Activated T-cell treated with anti-CD3 and anti-CD28 coated beads, Interleukin-2, amount 50 U/mL, for 1 hour (primary cell): ENCODE results near the gene EML5.
"Not testable (repeated sequence)": the region's sequence is repeated elsewhere in the genome, so short reads cannot be mapped to it uniquely, and the experiment has no call there.

Experiments
- DNase-seq: peaks from one replicate; pipeline ENCODE4 v3.0.0-alpha.2; 2020

The EML5 gene

GRCh38 chr14:88799522-88799921, 6.8 kb upstream of the EML5 start:
- no peak for DNase-seq

- DNase-seq, result no peak
Observed at GRCh38 chr14:88798156-88798555, 5.4 kb upstream of the EML5 start.

- peak; percentile 20 for DNase-seq
Observed at GRCh38 chr14:88793259-88793625, 489 bp upstream of the EML5 start.

- DNase-seq, result peak; percentile 25
Observed at GRCh38 chr14:88791629-88792472, 902 bp downstream of the EML5 start.

DNA sequence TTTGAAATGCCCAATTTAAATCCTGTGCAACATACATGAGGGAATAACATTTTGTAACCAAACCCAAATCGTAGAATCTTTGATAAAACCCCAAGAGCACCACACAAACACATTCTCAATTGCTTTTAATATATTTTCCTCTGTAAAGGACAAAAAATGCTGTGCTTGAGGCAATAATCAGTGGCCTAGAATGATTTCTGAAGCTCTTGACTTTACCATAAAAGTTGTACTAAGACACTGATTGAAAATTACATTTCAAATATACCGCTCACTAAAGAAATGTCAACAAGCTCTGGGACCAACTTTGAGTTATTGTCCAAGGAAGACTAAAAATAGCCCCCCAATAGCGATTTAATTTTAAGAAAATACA, 1.5 kb downstream of the EML5 start:
- DNase-seq, result no peak

DNA sequence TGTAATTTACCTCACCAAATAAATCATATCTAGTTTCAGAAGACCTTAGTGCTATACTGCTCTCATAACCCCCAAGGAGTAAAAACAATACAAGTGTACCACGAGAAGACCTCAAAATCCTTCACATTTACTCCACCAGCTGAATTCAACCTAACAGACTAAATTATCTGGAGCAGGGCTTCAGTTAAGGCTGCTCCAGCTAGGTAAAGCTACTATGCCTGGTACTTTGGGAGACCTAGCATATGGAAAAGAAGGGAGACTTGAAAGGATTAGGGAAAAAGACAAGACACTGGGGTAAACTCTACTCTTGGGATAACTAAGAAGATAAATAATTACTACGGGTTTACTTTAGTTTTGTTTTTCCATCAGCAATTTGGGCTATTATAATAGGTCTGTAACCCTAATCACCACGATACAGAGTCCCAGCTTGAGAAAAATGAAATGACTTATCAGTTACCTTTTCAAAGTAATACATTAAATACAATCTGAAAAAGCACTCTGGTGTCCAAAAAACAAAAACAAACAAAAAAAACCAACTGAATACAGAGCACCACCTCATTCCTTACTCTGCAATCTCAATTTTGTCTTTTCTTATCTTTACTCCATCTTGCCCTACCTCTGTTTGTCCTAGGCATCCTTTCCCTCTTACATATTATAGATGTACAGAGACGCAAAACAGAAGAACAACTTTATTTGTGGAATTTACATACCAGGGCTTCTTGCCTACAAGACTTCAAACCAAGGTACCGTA, 2.1 kb downstream of the EML5 start:
- no peak for DNase-seq

DNA sequence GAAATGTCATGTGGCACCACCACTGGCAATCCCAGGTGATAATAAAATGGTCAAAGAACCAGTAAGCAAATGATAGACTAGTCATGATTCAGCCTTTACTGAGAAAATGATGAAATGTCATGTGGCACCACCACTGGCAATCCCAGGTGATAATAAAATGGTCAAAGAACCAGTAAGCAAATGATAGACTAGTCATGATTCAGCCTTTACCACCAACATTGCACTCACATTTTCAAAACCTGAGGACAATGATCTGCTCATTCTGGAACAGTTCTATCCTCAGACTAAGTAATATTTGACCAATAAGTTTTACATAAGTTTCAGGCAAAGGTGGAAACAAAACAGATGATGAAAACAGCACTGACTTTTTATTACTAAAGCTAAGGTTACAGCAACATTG, 3.2 kb downstream of the EML5 start:
- not testable (repeated sequence) for DNase-seq

GRCh38 chr14:88786715-88787114, 6.0 kb downstream of the EML5 start:
- no peak for DNase-seq

- DNase-seq, result no peak
Observed at GRCh38 chr14:88785911-88786310, 6.8 kb downstream of the EML5 start.

DNA sequence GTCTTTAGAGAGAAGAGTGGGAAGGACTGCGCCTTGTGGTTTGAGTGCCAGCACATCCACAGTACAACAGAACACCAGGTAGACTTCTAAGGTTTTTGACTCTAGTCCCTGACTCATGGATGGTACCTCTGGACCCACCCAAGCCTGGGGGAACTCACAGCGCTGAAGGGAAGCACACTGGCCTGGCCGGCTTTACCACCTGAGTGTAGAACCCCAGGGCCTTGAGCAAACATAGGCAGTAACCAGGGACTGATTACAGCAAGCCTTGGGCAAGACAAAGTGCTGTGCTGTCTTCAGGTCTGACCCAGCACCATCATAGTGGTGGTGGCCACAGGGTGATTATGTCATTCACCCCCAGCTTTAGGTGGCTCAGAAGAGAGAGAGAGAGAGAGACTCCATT, 17.2 kb downstream of the EML5 start:
- no peak for DNase-seq

GRCh38 chr14:88770736-88771135, 22.0 kb downstream of the EML5 start:
- no peak for DNase-seq

GRCh38 chr14:88765130-88765529, 27.6 kb downstream of the EML5 start:
- DNase-seq, result no peak

DNA sequence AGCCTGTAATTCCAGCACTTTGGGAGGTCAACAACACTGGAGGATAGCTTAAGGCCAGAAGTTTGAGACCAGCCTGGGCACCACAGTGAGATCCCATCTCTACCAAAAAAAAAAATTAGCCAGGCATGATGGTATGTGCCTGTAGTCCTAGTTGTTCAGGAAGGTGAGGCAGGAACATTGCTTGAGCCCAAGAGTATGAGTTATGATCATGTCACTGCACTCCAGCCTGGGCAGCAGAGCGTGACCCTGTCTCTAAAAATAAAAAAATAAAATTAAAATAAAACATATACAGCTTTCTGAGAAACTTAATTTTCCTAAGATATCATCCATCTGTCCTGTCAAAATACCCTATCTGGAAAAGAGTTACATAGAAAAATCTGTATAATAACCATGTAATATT, 38.9 kb downstream of the EML5 start:
- no peak for DNase-seq

DNA sequence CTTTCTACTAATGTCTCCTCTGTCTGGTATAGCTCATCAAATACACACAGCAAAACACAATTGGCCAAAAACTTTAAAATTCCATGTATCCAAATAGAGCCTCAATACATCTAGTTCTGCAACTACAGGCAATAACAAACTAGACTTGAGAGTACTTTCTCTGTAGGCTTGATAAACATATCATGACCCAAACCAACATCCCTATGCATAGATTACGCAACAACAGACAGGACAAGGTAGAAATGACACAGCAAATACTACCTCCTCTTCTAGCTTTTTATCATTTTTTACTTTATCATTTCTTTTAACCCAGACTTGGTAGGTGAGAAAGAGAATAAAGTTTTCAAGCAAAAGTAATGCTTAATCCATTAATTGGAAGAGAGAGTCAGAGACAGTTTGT, 41.8 kb downstream of the EML5 start:
- no peak for DNase-seq

GRCh38 chr14:88750413-88750812, 42.3 kb downstream of the EML5 start:
- DNase-seq, result no peak

DNA sequence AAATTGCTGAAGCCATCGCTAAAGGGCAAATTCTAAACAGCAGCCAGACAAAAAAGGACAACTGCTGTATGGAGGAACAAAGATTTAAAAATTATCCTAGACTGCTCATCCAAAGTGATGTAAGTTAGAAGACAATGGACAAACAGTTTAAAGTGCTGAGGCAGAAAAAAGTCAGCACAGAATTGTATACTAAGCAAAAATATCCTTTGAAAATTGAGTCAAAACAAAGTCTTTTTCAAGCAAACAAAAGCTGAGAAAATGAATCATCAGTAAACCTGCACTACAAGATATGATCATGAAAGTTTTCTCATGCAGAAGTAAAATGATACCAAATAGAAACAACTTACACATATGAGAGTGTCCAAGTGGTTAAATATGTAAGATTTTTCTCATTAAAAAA, 43.6 kb downstream of the EML5 start:
- no peak for DNase-seq

DNA sequence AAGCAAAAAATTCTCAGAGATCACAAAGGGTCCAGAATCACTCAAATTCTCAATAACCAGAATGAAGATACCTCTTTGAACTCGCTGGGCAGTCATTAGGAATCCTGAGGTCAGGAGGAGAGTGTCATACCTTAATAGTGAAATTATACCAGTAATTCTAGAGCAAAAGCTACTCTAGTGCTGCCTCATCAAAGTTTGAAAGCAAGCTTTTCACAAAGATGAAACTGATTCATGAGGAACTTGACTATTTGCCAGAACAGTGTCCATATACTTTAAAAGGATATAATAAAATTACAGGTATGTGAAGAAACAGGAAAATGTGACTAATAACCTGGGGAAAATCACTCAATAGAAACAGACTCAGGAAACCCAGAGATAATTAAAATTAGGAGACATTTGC, 44.5 kb downstream of the EML5 start:
- no peak for DNase-seq

- no peak for DNase-seq
Observed at GRCh38 chr14:88746052-88746451, 46.7 kb downstream of the EML5 start.

GRCh38 chr14:88737245-88737644, 55.5 kb downstream of the EML5 start:
- DNase-seq, result no peak

GRCh38 chr14:88733121-88733520, 59.6 kb downstream of the EML5 start:
- DNase-seq, result no peak

GRCh38 chr14:88729159-88729558, 63.6 kb downstream of the EML5 start:
- no peak for DNase-seq

- no peak for DNase-seq
Observed at GRCh38 chr14:88727057-88727456, 65.7 kb downstream of the EML5 start.

DNA sequence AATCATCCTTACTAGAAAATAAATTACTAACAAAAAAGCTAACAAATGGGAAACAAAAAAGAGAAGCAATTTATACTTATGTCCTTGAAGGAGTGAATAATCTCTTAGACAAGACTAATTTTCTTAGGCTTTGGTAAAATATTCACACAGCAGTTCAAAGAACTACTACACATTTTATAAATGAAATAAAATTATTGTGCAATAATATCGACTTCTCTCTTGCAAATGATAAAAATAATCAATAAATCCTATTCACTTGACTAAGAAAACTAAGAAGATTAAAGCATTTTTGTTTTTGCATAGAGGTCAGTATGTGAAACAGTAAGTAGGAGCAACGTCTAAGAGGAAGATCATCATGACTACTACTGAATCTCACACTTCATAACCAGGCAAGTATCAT, 82.0 kb downstream of the EML5 start:
- DNase-seq, result no peak

DNA sequence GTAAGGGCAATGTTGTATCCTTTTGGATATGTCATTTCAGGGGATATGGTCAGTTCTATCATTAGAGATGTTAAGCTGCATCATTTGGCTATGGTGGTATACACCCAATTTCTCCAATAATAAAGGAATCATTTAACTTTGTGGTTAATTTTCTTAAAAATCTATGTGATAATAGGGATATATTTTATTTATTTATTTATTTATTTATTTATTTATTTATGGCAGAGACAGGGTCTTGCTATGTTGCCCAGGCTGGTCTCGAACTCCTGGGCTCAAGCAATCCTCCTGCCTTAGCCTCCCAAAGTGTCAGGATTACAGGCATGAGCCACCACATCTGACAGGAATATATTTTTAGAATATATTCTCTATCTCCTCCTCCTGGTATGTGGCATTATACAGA, 85.7 kb downstream of the EML5 start:
- DNase-seq, result no peak

DNA sequence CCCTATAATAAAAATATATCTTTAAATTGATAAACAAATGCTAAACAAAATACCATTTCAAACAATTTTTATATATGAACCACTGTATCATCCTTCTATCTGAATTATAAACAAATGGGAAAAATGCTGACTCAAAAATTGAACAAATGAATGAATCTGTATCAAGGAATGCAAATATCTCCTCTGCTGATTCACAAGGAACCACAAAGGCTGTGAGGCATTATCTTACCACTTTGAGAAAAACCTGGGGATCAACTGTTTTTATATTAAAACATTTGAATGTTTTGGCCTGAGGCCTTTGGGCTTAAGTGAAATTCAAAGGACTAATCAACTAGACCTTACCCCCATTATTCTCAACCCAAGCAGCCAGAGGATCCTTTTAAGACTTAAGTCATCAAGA, 86.3 kb downstream of the EML5 start:
- DNase-seq, result no peak
